Osteoblast (primary cell): ENCODE results near the gene ANGPTL2. TPM values are rescaled to one million over a fixed set of nuclear protein-coding genes. Genes with fewer than 3 reads are reported as not detected.

Experiments used
- DNase-seq: peaks from one replicate; pipeline ENCODE4 v3.0.0; 2011; ENCODE audit warnings: low spot score, mixed read lengths; ENCODE audit not compliant: insufficient read length; ENCODE audit errors: missing footprints
- H2AFZ ChIP-seq: 2 replicates; pipeline ENCODE4 v1.6.0; 2011; ENCODE audit warnings: mild to moderate bottlenecking, low read length
- H3K27ac ChIP-seq: 2 replicates; pipeline ENCODE4 v1.5.1; 2011; ENCODE audit warnings: mild to moderate bottlenecking, low read depth, low read length, moderate library complexity
- H3K27me3 ChIP-seq: 2 replicates; pipeline ENCODE4 v1.6.0; 2012; ENCODE audit warnings: mild to moderate bottlenecking, control low read depth, inconsistent platforms, low read length, moderate library complexity; ENCODE audit not compliant: insufficient read depth
- H3K36me3 ChIP-seq: 2 replicates; pipeline ENCODE4 v1.5.1; 2011; ENCODE audit warnings: mild to moderate bottlenecking, low read length, control low read depth, moderate library complexity; ENCODE audit not compliant: insufficient read depth
- H3K4me1 ChIP-seq: 2 replicates; pipeline ENCODE4 v1.5.1; 2011; ENCODE audit warnings: mild to moderate bottlenecking, low read length, control low read depth, moderate library complexity; ENCODE audit not compliant: insufficient read depth
- H3K4me2 ChIP-seq: 2 replicates; pipeline ENCODE4 v1.6.0; 2011; ENCODE audit warnings: mild to moderate bottlenecking, low read length; ENCODE audit not compliant: insufficient read depth
- H3K4me3 ChIP-seq: fragments of 200-600 bp; sonication (generic); 3 replicates; pipeline ENCODE4 v1.5.1; 2012; ENCODE audit warnings: mild to moderate bottlenecking, low read length, inconsistent platforms; ENCODE audit not compliant: insufficient read depth
- H3K79me2 ChIP-seq: 2 replicates; pipeline ENCODE4 v1.6.0; 2012; ENCODE audit warnings: mild to moderate bottlenecking, low read length, control low read depth, inconsistent platforms; ENCODE audit not compliant: insufficient read depth
- H3K9me3 ChIP-seq: 2 replicates; pipeline ENCODE4 v1.5.1; 2011; ENCODE audit warnings: low read depth, low read length, control low read depth
- H4K20me1 ChIP-seq: 2 replicates; pipeline ENCODE4 v1.6.0; 2012; ENCODE audit warnings: mild to moderate bottlenecking, low read length, control low read depth; ENCODE audit not compliant: insufficient read depth
- total RNA-seq: library from RNA; depleted of rRNA; stranded (reverse); fragments of >200 nt; gene quantifications from 2 replicates; pipeline ENCODE4 v1.2.3, GENCODE V29; 2012
- TF ChIP-seq, protein P1 (sequence below): IDR thresholded peaks from 2 replicates; pipeline ENCODE4 v1.5.1; 2011; ENCODE audit warnings: mild to moderate bottlenecking, low read depth, low read length, moderate library complexity; ENCODE audit errors: extremely low read depth

Gene ANGPTL2
- total RNA-seq, 1 donor, result 39.8 TPM

DNA sequence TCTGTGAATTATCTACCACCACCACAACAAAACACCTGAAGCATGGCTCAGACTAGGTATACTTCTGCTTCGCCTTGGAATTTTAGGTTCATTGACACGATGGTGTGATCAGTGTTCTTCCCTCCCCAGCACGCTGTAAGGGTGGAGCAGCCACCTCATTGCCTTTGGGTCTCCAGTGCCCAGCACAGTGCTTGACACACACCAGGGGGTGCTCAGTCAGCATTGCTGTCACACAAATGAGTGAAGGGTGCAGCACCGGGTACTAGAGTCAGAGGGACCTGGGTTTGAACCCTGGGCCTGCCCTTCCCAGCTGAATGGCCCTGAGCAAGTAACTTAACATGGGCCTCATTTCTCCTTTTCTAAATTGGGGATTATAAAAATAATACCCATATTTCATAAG lies 9.9 kb upstream of the ANGPTL2 start:
- Histone ChIP-seq H3K27ac (peak overlapping the region; percentile 89), H3K4me1 (peaks cover 51% of the 10 kb centered on the region), H3K4me2 (peak overlapping the region; percentile 23), H3K4me3 (no peak overlapping the region), H3K27me3 (peaks cover 4% of the 10 kb centered on the region), H3K36me3 (no peaks in the 10 kb centered on the region), H3K79me2 (no peaks in the 10 kb centered on the region), H3K9me3 (no peaks in the 10 kb centered on the region), H4K20me1 (no peaks in the 10 kb centered on the region), H2AFZ (no peak overlapping the region)
- DNase-seq, result no peak
- TF ChIP-seq, protein P1, sequence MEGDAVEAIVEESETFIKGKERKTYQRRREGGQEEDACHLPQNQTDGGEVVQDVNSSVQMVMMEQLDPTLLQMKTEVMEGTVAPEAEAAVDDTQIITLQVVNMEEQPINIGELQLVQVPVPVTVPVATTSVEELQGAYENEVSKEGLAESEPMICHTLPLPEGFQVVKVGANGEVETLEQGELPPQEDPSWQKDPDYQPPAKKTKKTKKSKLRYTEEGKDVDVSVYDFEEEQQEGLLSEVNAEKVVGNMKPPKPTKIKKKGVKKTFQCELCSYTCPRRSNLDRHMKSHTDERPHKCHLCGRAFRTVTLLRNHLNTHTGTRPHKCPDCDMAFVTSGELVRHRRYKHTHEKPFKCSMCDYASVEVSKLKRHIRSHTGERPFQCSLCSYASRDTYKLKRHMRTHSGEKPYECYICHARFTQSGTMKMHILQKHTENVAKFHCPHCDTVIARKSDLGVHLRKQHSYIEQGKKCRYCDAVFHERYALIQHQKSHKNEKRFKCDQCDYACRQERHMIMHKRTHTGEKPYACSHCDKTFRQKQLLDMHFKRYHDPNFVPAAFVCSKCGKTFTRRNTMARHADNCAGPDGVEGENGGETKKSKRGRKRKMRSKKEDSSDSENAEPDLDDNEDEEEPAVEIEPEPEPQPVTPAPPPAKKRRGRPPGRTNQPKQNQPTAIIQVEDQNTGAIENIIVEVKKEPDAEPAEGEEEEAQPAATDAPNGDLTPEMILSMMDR, result no peak

DNA sequence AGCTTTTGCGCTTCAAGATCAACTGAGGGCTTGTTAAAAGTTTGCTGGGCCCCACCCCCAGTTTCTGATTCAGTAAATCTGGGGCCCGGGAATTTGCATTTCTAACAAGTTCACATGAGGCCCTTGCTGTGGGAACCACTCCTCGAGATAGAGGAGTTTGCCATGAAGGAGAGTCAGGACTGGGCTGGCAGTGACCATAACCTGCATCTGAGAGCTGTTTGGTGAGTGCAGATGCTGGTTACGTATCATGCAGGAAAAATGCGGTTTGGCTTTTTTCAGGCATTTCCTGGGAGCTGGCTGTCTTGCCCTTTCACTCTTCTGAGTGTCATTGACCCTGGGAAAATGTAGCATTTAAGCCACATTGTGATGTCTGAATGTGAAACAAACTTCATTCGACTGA lies 9.4 kb upstream of the ANGPTL2 start:
- peak overlapping the region; percentile 89 for H3K27ac ChIP-seq
- DNase-seq, result no peak
- peaks cover 51% of the 10 kb centered on the region for H3K4me1 ChIP-seq
- H3K4me3 ChIP-seq, result no peak overlapping the region
- H3K9me3 ChIP-seq, result no peaks in the 10 kb centered on the region
- H4K20me1 ChIP-seq, result no peaks in the 10 kb centered on the region
- TF ChIP-seq, protein P1, result no peak
- no peak overlapping the region for H2AFZ ChIP-seq
- no peaks in the 10 kb centered on the region for H3K36me3 ChIP-seq
- peak overlapping the region; percentile 23 for H3K4me2 ChIP-seq
- peaks cover 4% of the 10 kb centered on the region for H3K27me3 ChIP-seq
- H3K79me2 ChIP-seq, result no peaks in the 10 kb centered on the region

GRCh38 chr9:127130661-127131538 lies 8.5 kb upstream of the ANGPTL2 start:
- Histone ChIP-seq H3K4me1 (peaks cover 57% of the 10 kb centered on the region), H3K36me3 (no peaks in the 10 kb centered on the region), H3K4me3 (no peak overlapping the region), H4K20me1 (no peaks in the 10 kb centered on the region), H3K79me2 (no peaks in the 10 kb centered on the region), H3K27me3 (no peaks in the 10 kb centered on the region), H3K9me3 (no peaks in the 10 kb centered on the region), H3K27ac (peak overlapping the region; percentile 89), H3K4me2 (peak overlapping the region; percentile 27), H2AFZ (no peak overlapping the region)
- no peak for DNase-seq
- TF ChIP-seq, protein P1, result no peak

GRCh38 chr9:127130235-127130634 lies 7.8 kb upstream of the ANGPTL2 start:
- Histone ChIP-seq H2AFZ (no peak overlapping the region), H3K4me1 (peaks cover 57% of the 10 kb centered on the region), H3K4me2 (no peak overlapping the region), H4K20me1 (no peaks in the 10 kb centered on the region), H3K27me3 (no peaks in the 10 kb centered on the region), H3K4me3 (no peak overlapping the region), H3K79me2 (no peaks in the 10 kb centered on the region), H3K9me3 (no peaks in the 10 kb centered on the region), H3K36me3 (no peaks in the 10 kb centered on the region), H3K27ac (peak overlapping the region; percentile 89)
- TF ChIP-seq, protein P1, result no peak
- no peak for DNase-seq
